IMR-90 (cell line): Measurements from ENCODE around the gene SIAH3. TPM values are rescaled to one million over a fixed set of nuclear protein-coding genes. Genes with fewer than 3 reads are reported as not detected.

ENCODE experiments used
- ATAC-seq: fragments of 200-7000 bp; cut with Tn5 transposase; 2 replicates; pipeline ENCODE4 v1.9.1; 2020; ENCODE audit warnings: low read depth, mild to moderate bottlenecking, moderate library complexity
- BruUV-seq: library from RNA; stranded (reverse); fragments of 400-500 nt; replicated peaks from 2 replicates; lab custom pipeline; 2021; lab: Mats Ljungman, UMichigan
- CTCF ChIA-PET: fragments of 300-600 bp; formaldehyde crosslinking; extraction: SDS; loops from one replicate; lab custom pipeline; 2021; ENCODE audit warnings: antibody characterized with exemption; lab: Yijun Ruan, JAX
- POLR2A ChIA-PET: fragments of 300-600 bp; sonication (Branson Sonifier 250); formaldehyde crosslinking; loops from one replicate; lab custom pipeline; 2022; ENCODE audit warnings: antibody characterized with exemption; ENCODE audit not compliant: unreplicated experiment; lab: Charles Lee
- DNase-seq: peaks from one replicate; pipeline ENCODE4 v3.0.0; 2013
- H2AFZ ChIP-seq: replicated peaks from 2 replicates; pipeline ENCODE3; 2013; ENCODE audit warnings: low read length, mild to moderate bottlenecking; ENCODE audit not compliant: poor library complexity
- H2AK5ac ChIP-seq: 2 replicates; pipeline ENCODE4 v1.6.1; 2013; ENCODE audit warnings: low read depth, low read length, inconsistent platforms
- H2AK9ac ChIP-seq: replicated peaks from 2 replicates; pipeline ENCODE3; 2013; ENCODE audit warnings: mild to moderate bottlenecking, low read depth, low read length, moderate library complexity; ENCODE audit not compliant: poor library complexity
- H2BK120ac ChIP-seq: 2 replicates; pipeline ENCODE4 v1.6.1; 2013; ENCODE audit warnings: low read depth, low read length, inconsistent platforms
- H2BK15ac ChIP-seq: 3 replicates; pipeline ENCODE4 v1.6.1; 2013; ENCODE audit warnings: low read depth, low read length, inconsistent platforms
- H2BK20ac ChIP-seq: 2 replicates; pipeline ENCODE4 v1.6.1; 2013; ENCODE audit warnings: low read depth, mild to moderate bottlenecking, inconsistent platforms, low read length, moderate library complexity
- H2BK5ac ChIP-seq: 2 replicates; pipeline ENCODE4 v1.6.1; 2013; ENCODE audit warnings: mild to moderate bottlenecking, low read depth, low read length, inconsistent platforms; ENCODE audit not compliant: poor library complexity, severe bottlenecking
- H3K14ac ChIP-seq: replicated peaks from 2 replicates; pipeline ENCODE4 v1.6.1; 2013; ENCODE audit warnings: low read depth, low read length, inconsistent platforms
- H3K18ac ChIP-seq: 2 replicates; pipeline ENCODE4 v1.6.1; 2013; ENCODE audit warnings: low read depth, low read length, control low read depth
- H3K23ac ChIP-seq: 2 replicates; pipeline ENCODE4 v1.6.1; 2013; ENCODE audit warnings: low read depth, low read length, inconsistent platforms
- H3K27ac ChIP-seq: 2 replicates; pipeline ENCODE4 v1.5.1; 2013; ENCODE audit warnings: mild to moderate bottlenecking, control low read depth, low read length; ENCODE audit not compliant: insufficient read depth
- H3K27me3 ChIP-seq: 2 replicates; pipeline ENCODE4 v1.6.1; 2013; ENCODE audit warnings: low read length; ENCODE audit not compliant: control insufficient read depth, insufficient read depth
- H3K36me3 ChIP-seq: 2 replicates; pipeline ENCODE4 v1.6.1; 2013; ENCODE audit warnings: low read length, mixed read lengths; ENCODE audit not compliant: control insufficient read depth, insufficient read depth
- H3K4ac ChIP-seq: 2 replicates; pipeline ENCODE4 v1.6.1; 2013; ENCODE audit warnings: low read depth, low read length, inconsistent platforms
- H3K4me1 ChIP-seq: 2 replicates; pipeline ENCODE4 v1.6.1; 2013; ENCODE audit warnings: low read length, mixed read lengths; ENCODE audit not compliant: control insufficient read depth, insufficient read depth
- H3K4me2 ChIP-seq: 2 replicates; pipeline ENCODE4 v1.6.1; 2013; ENCODE audit warnings: low read depth, mild to moderate bottlenecking, control low read depth, low read length, moderate library complexity
- H3K4me3 ChIP-seq: 2 replicates; pipeline ENCODE4 v1.5.1; 2013; ENCODE audit warnings: low read depth, mild to moderate bottlenecking, control low read depth, low read length, moderate library complexity; ENCODE audit not compliant: insufficient read depth
- H3K56ac ChIP-seq: 2 replicates; pipeline ENCODE4 v1.6.1; 2013; ENCODE audit warnings: low read length, inconsistent platforms; ENCODE audit not compliant: insufficient read depth; ENCODE audit errors: extremely low read depth
- H3K79me1 ChIP-seq, 2 experiments: 2 replicates each; pipeline ENCODE4 v1.6.1; 2013; ENCODE audit warnings: low read length in 2 of 2, inconsistent platforms in 1 of 2, low read depth in 1 of 2
- H3K9ac ChIP-seq: 2 replicates; pipeline ENCODE4 v1.6.1; 2013; ENCODE audit warnings: low read depth, low read length, control low read depth
- H3K9me1 ChIP-seq: 2 replicates; pipeline ENCODE4 v1.6.1; 2013; ENCODE audit warnings: low read length, inconsistent platforms; ENCODE audit not compliant: insufficient read depth
- H3K9me3 ChIP-seq: 2 replicates; pipeline ENCODE4 v1.6.1; 2013; ENCODE audit warnings: low read length; ENCODE audit not compliant: control insufficient read depth, insufficient read depth
- H4K20me1 ChIP-seq: 2 replicates; pipeline ENCODE4 v1.6.1; 2013; ENCODE audit warnings: low read length, inconsistent platforms; ENCODE audit not compliant: insufficient read depth
- H4K5ac ChIP-seq: 2 replicates; pipeline ENCODE4 v1.6.1; 2013; ENCODE audit warnings: mild to moderate bottlenecking, low read depth, low read length, control low read depth
- H4K8ac ChIP-seq, 2 experiments: 2 replicates each; pipeline ENCODE4 v1.6.1; 2013; ENCODE audit warnings: low read depth in 2 of 2, low read length in 2 of 2, control low read depth in 1 of 2, inconsistent platforms in 1 of 2
- H4K91ac ChIP-seq: 2 replicates; pipeline ENCODE4 v1.6.1; 2013; ENCODE audit warnings: low read depth, low read length, inconsistent platforms; ENCODE audit not compliant: insufficient read depth
- BHLHE40 ChIP-seq: fragments of 150-350 bp; IDR thresholded peaks from 2 replicates; pipeline ENCODE4 v1.6.1; 2016; ENCODE audit warnings: mild to moderate bottlenecking, low read depth, low read length
- CEBPB ChIP-seq: IDR thresholded peaks from 2 replicates; pipeline ENCODE4 v1.6.1; 2012; ENCODE audit warnings: low read depth, low read length, improper control_type of control experiment
- CHD1 ChIP-seq: IDR thresholded peaks from 2 replicates; pipeline ENCODE4 v1.6.1; 2012; ENCODE audit warnings: low read depth, low read length, improper control_type of control experiment
- FOS ChIP-seq: fragments of 150-350 bp; IDR thresholded peaks from 2 replicates; pipeline ENCODE4 v1.6.1; 2016; ENCODE audit warnings: low read depth, low read length
- MAFK ChIP-seq: IDR thresholded peaks from 2 replicates; pipeline ENCODE4 v1.6.1; 2012; ENCODE audit warnings: low read depth, low read length, improper control_type of control experiment
- MAZ ChIP-seq: IDR thresholded peaks from 2 replicates; pipeline ENCODE4 v1.6.1; 2012; ENCODE audit warnings: low read depth, mild to moderate bottlenecking, low read length, improper control_type of control experiment, moderate library complexity, borderline replicate concordance
- MXI1 ChIP-seq: IDR thresholded peaks from 2 replicates; pipeline ENCODE4 v1.6.1; 2012; ENCODE audit warnings: low read depth, mild to moderate bottlenecking, low read length, moderate library complexity, borderline replicate concordance
- NFE2L2 ChIP-seq: fragments of 150-350 bp; IDR thresholded peaks from 2 replicates; pipeline ENCODE4 v1.6.1; 2016; ENCODE audit warnings: low read depth, mild to moderate bottlenecking, low read length
- POLR2A ChIP-seq: IDR thresholded peaks from 2 replicates; pipeline ENCODE4 v1.6.1; 2012; ENCODE audit warnings: mild to moderate bottlenecking, low read depth, low read length
- RAD21 ChIP-seq: IDR thresholded peaks from 2 replicates; pipeline ENCODE4 v1.6.1; 2012; ENCODE audit warnings: low read length, improper control_type of control experiment
- RCOR1 ChIP-seq: IDR thresholded peaks from 2 replicates; pipeline ENCODE4 v1.6.1; 2012; ENCODE audit warnings: mild to moderate bottlenecking, low read length, improper control_type of control experiment; ENCODE audit not compliant: insufficient replicate concordance
- RFX5 ChIP-seq: IDR thresholded peaks from 2 replicates; pipeline ENCODE4 v1.8.0; 2012; ENCODE audit warnings: low read depth, mild to moderate bottlenecking, low read length, moderate library complexity
- SMC3 ChIP-seq: fragments of 150-350 bp; IDR thresholded peaks from 2 replicates; pipeline ENCODE4 v1.6.1; 2016; ENCODE audit warnings: low read depth, mild to moderate bottlenecking, antibody characterized with exemption, low read length, moderate library complexity
- WGBS, 2 experiments: methylation state at CpG; one replicate each; pipeline versions ENCODE4 v1.1.5 to v1.1.7; 2013; ENCODE audit warnings: missing lambda C conversion rate in 2 of 2; ENCODE audit not compliant: insufficient read length in 1 of 2; ENCODE audit errors: extremely low coverage in 2 of 2; 5-methylcytosine and 5-hydroxymethylcytosine counted together
- dilution Hi-C: fragments of 300-500 bp; cut with HindIII; formaldehyde crosslinking; loops from one replicate; pipeline ENCODE4 v1.14.3; 2018; ENCODE audit warnings: low sequenced_read_pairs; ENCODE audit not compliant: unreplicated experiment
- in situ Hi-C: fragments of 300-500 bp; cut with MboI; formaldehyde crosslinking; loops from 3 replicates; pipeline ENCODE4 v1.14.3; 2019; ENCODE audit warnings: low sequenced_read_pairs, inconsistent platforms, mixed read lengths
- intact Hi-C: fragments of 100-400 bp; cut with micrococcal nuclease; formaldehyde crosslinking; loops from 2 replicates; pipeline ENCODE4 v1.10.0; 2022
- polyA plus RNA-seq, 3 experiments: library from polyadenylated mRNA; depleted of rRNA; stranded (reverse); fragments of >200 nt; gene quantifications; 2 replicates each; pipeline ENCODE4 v1.2.3, GENCODE V29; 2012; ENCODE audit warnings: low replicate concordance in 1 of 3
- total RNA-seq: library from RNA; depleted of rRNA; stranded (reverse); fragments of >200 nt; gene quantifications from 2 replicates; pipeline ENCODE4 v1.2.3, GENCODE V29; 2012
- TF ChIP-seq, protein P1 (sequence below): conservative IDR thresholded peaks from 2 replicates; pipeline ENCODE4 v1.5.1; 2012; ENCODE audit warnings: mild to moderate bottlenecking, low read depth, low read length, improper control_type of control experiment
- TF ChIP-seq, protein P2 (sequence below): fragments of 150-350 bp; IDR thresholded peaks from 2 replicates; pipeline ENCODE4 v1.6.1; 2016; ENCODE audit warnings: low read depth, mild to moderate bottlenecking, low read length, moderate library complexity, borderline replicate concordance
- TF ChIP-seq, protein P3 (sequence below): fragments of 150-350 bp; IDR thresholded peaks from 2 replicates; pipeline ENCODE4 v1.6.1; 2017; ENCODE audit warnings: mild to moderate bottlenecking, antibody characterized with exemption, low read length, low read depth

Gene SIAH3
- total and polyA plus RNA-seq, 2 of the 4 experiments (the other 2 are of a cell fraction), result under 0.01 TPM; not detected in 1

DNA sequence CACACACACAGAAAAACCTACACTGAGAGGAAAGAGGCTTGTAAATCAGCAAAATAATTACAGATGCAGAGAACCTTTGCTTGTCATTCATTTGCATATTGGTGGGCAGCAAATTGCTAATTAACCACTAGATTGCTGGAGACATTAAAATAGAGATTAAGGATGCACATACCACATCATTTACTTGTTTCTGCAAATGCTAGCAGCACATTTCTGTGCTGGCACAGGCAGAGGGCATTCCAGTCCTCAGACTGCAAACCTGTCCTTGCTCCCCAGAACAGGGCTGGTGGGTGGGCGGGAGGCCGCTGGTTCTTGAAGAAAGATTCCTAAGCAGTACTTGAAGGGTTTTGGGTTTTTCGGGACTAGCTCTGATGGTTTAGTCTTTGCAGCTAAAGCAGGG, 941 bp upstream of the SIAH3 start:
- H2BK120ac ChIP-seq, result no peak overlapping the region
- in situ Hi-C loops, result no loop called here
- H3K27ac ChIP-seq, result no peak overlapping the region
- H2AK5ac ChIP-seq, result no peak overlapping the region
- TF ChIP-seq SMC3 (no peak), NFE2L2 (no peak), FOS (no peak), POLR2A (no peak), CEBPB (no peak), CHD1 (no peak), MXI1 (no peak), MAFK (no peak), RAD21 (no peak), BHLHE40 (no peak), RFX5 (no peak), RCOR1 (no peak), MAZ (no peak)
- TF ChIP-seq, protein P1, sequence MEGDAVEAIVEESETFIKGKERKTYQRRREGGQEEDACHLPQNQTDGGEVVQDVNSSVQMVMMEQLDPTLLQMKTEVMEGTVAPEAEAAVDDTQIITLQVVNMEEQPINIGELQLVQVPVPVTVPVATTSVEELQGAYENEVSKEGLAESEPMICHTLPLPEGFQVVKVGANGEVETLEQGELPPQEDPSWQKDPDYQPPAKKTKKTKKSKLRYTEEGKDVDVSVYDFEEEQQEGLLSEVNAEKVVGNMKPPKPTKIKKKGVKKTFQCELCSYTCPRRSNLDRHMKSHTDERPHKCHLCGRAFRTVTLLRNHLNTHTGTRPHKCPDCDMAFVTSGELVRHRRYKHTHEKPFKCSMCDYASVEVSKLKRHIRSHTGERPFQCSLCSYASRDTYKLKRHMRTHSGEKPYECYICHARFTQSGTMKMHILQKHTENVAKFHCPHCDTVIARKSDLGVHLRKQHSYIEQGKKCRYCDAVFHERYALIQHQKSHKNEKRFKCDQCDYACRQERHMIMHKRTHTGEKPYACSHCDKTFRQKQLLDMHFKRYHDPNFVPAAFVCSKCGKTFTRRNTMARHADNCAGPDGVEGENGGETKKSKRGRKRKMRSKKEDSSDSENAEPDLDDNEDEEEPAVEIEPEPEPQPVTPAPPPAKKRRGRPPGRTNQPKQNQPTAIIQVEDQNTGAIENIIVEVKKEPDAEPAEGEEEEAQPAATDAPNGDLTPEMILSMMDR, result no peak
- TF ChIP-seq, protein P2, sequence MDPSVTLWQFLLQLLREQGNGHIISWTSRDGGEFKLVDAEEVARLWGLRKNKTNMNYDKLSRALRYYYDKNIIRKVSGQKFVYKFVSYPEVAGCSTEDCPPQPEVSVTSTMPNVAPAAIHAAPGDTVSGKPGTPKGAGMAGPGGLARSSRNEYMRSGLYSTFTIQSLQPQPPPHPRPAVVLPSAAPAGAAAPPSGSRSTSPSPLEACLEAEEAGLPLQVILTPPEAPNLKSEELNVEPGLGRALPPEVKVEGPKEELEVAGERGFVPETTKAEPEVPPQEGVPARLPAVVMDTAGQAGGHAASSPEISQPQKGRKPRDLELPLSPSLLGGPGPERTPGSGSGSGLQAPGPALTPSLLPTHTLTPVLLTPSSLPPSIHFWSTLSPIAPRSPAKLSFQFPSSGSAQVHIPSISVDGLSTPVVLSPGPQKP, result no peak
- TF ChIP-seq, protein P3, sequence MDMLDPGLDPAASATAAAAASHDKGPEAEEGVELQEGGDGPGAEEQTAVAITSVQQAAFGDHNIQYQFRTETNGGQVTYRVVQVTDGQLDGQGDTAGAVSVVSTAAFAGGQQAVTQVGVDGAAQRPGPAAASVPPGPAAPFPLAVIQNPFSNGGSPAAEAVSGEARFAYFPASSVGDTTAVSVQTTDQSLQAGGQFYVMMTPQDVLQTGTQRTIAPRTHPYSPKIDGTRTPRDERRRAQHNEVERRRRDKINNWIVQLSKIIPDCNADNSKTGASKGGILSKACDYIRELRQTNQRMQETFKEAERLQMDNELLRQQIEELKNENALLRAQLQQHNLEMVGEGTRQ, result no peak
- no peaks in the 10 kb centered on the region for H4K20me1 ChIP-seq
- no peak overlapping the region for H2AFZ ChIP-seq
- DNase-seq, result no peak
- no peak overlapping the region for H3K18ac ChIP-seq
- no peaks in the 10 kb centered on the region for H3K4me1 ChIP-seq
- no peak overlapping the region for H3K9ac ChIP-seq
- intact Hi-C loops, result no loop called here
- no peaks in the 10 kb centered on the region for H3K79me1 ChIP-seq
- ATAC-seq, result no peak
- no peak overlapping the region for H2AK9ac ChIP-seq
- no peak overlapping the region for H2BK5ac ChIP-seq
- H3K9me1 ChIP-seq, result no peaks in the 10 kb centered on the region
- ChIA-PET POLR2A (no interaction called here), CTCF (no interaction called here)
- no peak overlapping the region for H3K56ac ChIP-seq
- no peak overlapping the region for H2BK15ac ChIP-seq
- H3K9me3 ChIP-seq, result no peaks in the 10 kb centered on the region
- no peak overlapping the region for H3K4me3 ChIP-seq
- no peak overlapping the region for H3K4me2 ChIP-seq
- no peaks in the 10 kb centered on the region for H3K36me3 ChIP-seq
- WGBS, 2 experiments, result no CpG with 5 or more reads among the region's 3 CpGs
- BruUV-seq, result no TSS peak
- H4K8ac ChIP-seq, result no peak overlapping the region
- H3K4ac ChIP-seq, result no peak overlapping the region
- no peak overlapping the region for H4K91ac ChIP-seq
- H2BK20ac ChIP-seq, result no peak overlapping the region
- H3K27me3 ChIP-seq, result peaks cover 46% of the 10 kb centered on the region
- no peak overlapping the region for H3K14ac ChIP-seq
- no peak overlapping the region for H3K23ac ChIP-seq
- dilution Hi-C loops, result no loop called here
- H4K5ac ChIP-seq, result no peak overlapping the region
